Adrenal gland (tissue), 12 donors: Measurements from ENCODE around the gene KIFC3. TPM values are rescaled to one million over a fixed set of nuclear protein-coding genes. Genes with fewer than 3 reads are reported as not detected.
A peak's percentile ranks its signal among the peaks of the same experiment; 100 is the strongest.
"Not testable (repeated sequence)": the region's sequence is repeated elsewhere in the genome, so short reads cannot be mapped to it uniquely, and the experiment has no call there.

ENCODE experiments used
- DNase-seq, 7 donors: peaks; one replicate each; pipeline ENCODE4 v3.0.0-alpha.2; 2019 to 2020
- H3K27ac ChIP-seq, 5 donors: fragments of 200-600 bp; sonication (generic) in 4 of 5; 1 replicate in 3 of 5; 2 replicates in 2 of 5; pipeline versions ENCODE4 v1.5.1 to v1.8.0; 2016 to 2020; ENCODE audit warnings: mild to moderate bottlenecking in 1 of 5
- H3K27me3 ChIP-seq: fragments of 200-600 bp; 2 replicates; pipeline ENCODE4 v1.8.0; 2021
- H3K36me3 ChIP-seq, 2 donors: fragments of 200-600 bp; replicated peaks in 1 of 2; 1 replicate in 1 of 2; 2 replicates in 1 of 2; pipeline versions ENCODE4 v1.5.1 to v1.8.0; 2018 to 2022
- H3K4me1 ChIP-seq, 2 donors: fragments of 200-600 bp; replicated peaks in 1 of 2; 1 replicate in 1 of 2; 2 replicates in 1 of 2; pipeline versions ENCODE4 v1.5.1 to v1.8.0; 2018 to 2021
- H3K4me3 ChIP-seq, 4 donors: fragments of 200-600 bp; sonication (generic) in 3 of 4; one replicate each; pipeline ENCODE4 v1.5.1; 2016 to 2018
- H3K9me3 ChIP-seq, 3 donors: fragments of 200-600 bp; sonication (generic) in 1 of 3; replicated peaks in 1 of 3; 1 replicate in 2 of 3; 2 replicates in 1 of 3; pipeline versions ENCODE4 v1.5.1 to v1.8.0; 2016 to 2021
- CTCF ChIP-seq, 6 experiments: fragments of 450-650 bp in 4 of 6; fragments of 200-600 bp in 2 of 6; sonication (generic) in 1 of 6; IDR thresholded peaks; 1 replicate in 5 of 6; 2 replicates in 1 of 6; pipeline versions ENCODE4 v1.5.1 to v1.8.0; 2016 to 2021; ENCODE audit warnings: antibody characterized with exemption in 6 of 6, mild to moderate bottlenecking in 2 of 6, moderate library complexity in 1 of 6
- POLR2A ChIP-seq, 2 donors: fragments of 450-650 bp; IDR thresholded peaks; one replicate each; pipeline ENCODE4 v1.6.1; 2017; ENCODE audit warnings: antibody characterized with exemption in 2 of 2, mild to moderate bottlenecking in 2 of 2, moderate library complexity in 1 of 2
- WGBS, 4 donors: extraction: QIAGEN DNeasy Blood & Tissue Kit in 2 of 4; methylation state at CpG; one replicate each; pipeline versions ENCODE4 v1.1.5 to v1.1.7; 2013 to 2017; 5-methylcytosine and 5-hydroxymethylcytosine counted together
- intact Hi-C, 2 donors: fragments of 100-400 bp; cut with DNase I; formaldehyde crosslinking; loops; one replicate each; pipeline versions ENCODE4 v1.14.1 to v1.15.0; 2022 to 2023
- polyA plus RNA-seq, 3 donors: library from polyadenylated mRNA; stranded (reverse); fragments of 200-250 nt in 2 of 3; fragments of 350-450 nt in 1 of 3; fragmentation: Illumina TruSeq in 1 of 3; extraction: RNeasy Lipid Tissue Mini Kit (QIAGEN cat#74804) in 1 of 3; gene quantifications; one replicate each; pipeline ENCODE4 v1.2.3, GENCODE V29; 2013 to 2014
- total RNA-seq, 9 donors: library from RNA; depleted of rRNA in 4 of 9; stranded (reverse); fragments of >200 nt in 4 of 9; fragments of 120-200 nt in 1 of 9; fragmentation: NEBNext Ultra II Directional in 1 of 9; extraction: Animal tissue kit (Norgen Biotek cat#: 25700) in 1 of 9; gene quantifications; one replicate each; pipeline versions ENCODE4 v1.1.0 to v1.2.4, GENCODE V29; 2013 to 2023
- donor health status: healthy with polysubstance abuse.
- donor health status: Bipolar disorder and iron deficiency.
- donor health status: DM: yes; HTN: yes; CAD: no.
- donor health status: DM: no; HTN: no; CAD: no.
- donor health status: DM: no; HTN: no; CAD: no.
- donor health status: DM: yes; HTN: yes; CAD: no.

The KIFC3 gene
- total and polyA plus RNA-seq, 12 donors, result 15.5 to 130 (median 60.0) TPM

GRCh38 chr16:57720142-57720575 is 82.1 kb downstream of the KIFC3 start:
- Histone ChIP-seq H3K9me3 (no peaks in the 10 kb centered on the region), H3K36me3 (no peaks in the 10 kb centered on the region), H3K4me3 (no peak overlapping the region), H3K4me1 (no peaks in the 10 kb centered on the region), H3K27ac (no peak overlapping the region), H3K27me3 (no peaks in the 10 kb centered on the region)
- 56 to 74% (median 68%) methylated on average over 3 of the region's 3 CpGs for WGBS, 4 donors
- DNase-seq, result peak in 6 of 7 donors; percentile 46 to 80 (median 67)
- intact Hi-C loops, result loop anchor here (10.0 kb wide), 1 partner anchor 145 kb away; no protein-coding TSS in a partner anchor
- TF ChIP-seq POLR2A (IDR thresholded peaks at IDR 0.05) (no peak), CTCF (IDR thresholded peaks at IDR 0.05) (peak; percentile 26 to 65 (median 56))

- WGBS, 4 donors, result 77 to 90% (median 88%) methylated on average over 6 of the region's 6 CpGs
- no peaks in the 10 kb centered on the region for H3K9me3 ChIP-seq
- H3K27me3 ChIP-seq, result no peaks in the 10 kb centered on the region
- H3K4me3 ChIP-seq, result no peak overlapping the region
- H3K36me3 ChIP-seq, result no peaks in the 10 kb centered on the region
- intact Hi-C loops, result no loop called here
- DNase-seq, result no peak
- TF ChIP-seq POLR2A (IDR thresholded peaks at IDR 0.05) (no peak), CTCF (IDR thresholded peaks at IDR 0.05) (no peak)
- no peaks in the 10 kb centered on the region for H3K4me1 ChIP-seq
- H3K27ac ChIP-seq, result no peak overlapping the region
Observed at GRCh38 chr16:57714047-57714446, 88.2 kb downstream of the KIFC3 start.

GRCh38 chr16:57713596-57713995 is 88.7 kb downstream of the KIFC3 start:
- H3K27me3 ChIP-seq, result no peaks in the 10 kb centered on the region
- intact Hi-C loops, result no loop called here
- H3K36me3 ChIP-seq, result no peaks in the 10 kb centered on the region
- H3K4me3 ChIP-seq, result no peak overlapping the region
- TF ChIP-seq POLR2A (IDR thresholded peaks at IDR 0.05), result no peak
- TF ChIP-seq CTCF (IDR thresholded peaks at IDR 0.05), result no peak
- no peak overlapping the region for H3K27ac ChIP-seq
- no peak for DNase-seq
- no peaks in the 10 kb centered on the region for H3K4me1 ChIP-seq
- 74 to 93% (median 89%) methylated on average over 8 of the region's 8 CpGs for WGBS, 4 donors
- no peaks in the 10 kb centered on the region for H3K9me3 ChIP-seq

GRCh38 chr16:57712569-57712968 is 89.7 kb downstream of the KIFC3 start:
- 83 to 92% (median 86%) methylated on average over 6 of the region's 6 CpGs for whole genome bisulfite sequencing, 4 donors
- H3K36me3 ChIP-seq, H3K4me1 ChIP-seq, H3K27ac ChIP-seq, intact Hi-C loops, H3K27me3 ChIP-seq, H3K9me3 ChIP-seq, DNase-seq, H3K4me3 ChIP-seq: not testable (repeated sequence)

- Histone ChIP-seq H3K4me1 (no peaks in the 10 kb centered on the region), H3K9me3 (no peaks in the 10 kb centered on the region), H3K27me3 (no peaks in the 10 kb centered on the region), H3K4me3 (no peak overlapping the region), H3K27ac (no peak overlapping the region), H3K36me3 (no peaks in the 10 kb centered on the region)
- no peak for DNase-seq
- TF ChIP-seq CTCF (IDR thresholded peaks at IDR 0.05), result no peak
- TF ChIP-seq POLR2A (IDR thresholded peaks at IDR 0.05), result no peak
- WGBS, 4 donors, result 81 to 89% (median 89%) methylated on average over 3 of the region's 3 CpGs
- intact Hi-C loops, result no loop called here
Observed at GRCh38 chr16:57711993-57712392, 90.3 kb downstream of the KIFC3 start.
